ENCODE results near the gene GRIK1.

The GRIK1 gene

GRCh38 chr21:29509121-29509520 is 430.7 kb downstream of the GRIK1 start:
- DNase-seq, result no peak

GRCh38 chr21:29508301-29508700 is 431.5 kb downstream of the GRIK1 start:
- DNase-seq, result no peak

GRCh38 chr21:29506947-29507346 is 432.8 kb downstream of the GRIK1 start:
- no peak for DNase-seq

GRCh38 chr21:29506214-29506613 is 433.6 kb downstream of the GRIK1 start:
- no peak for DNase-seq

GRCh38 chr21:29504751-29505321 is 435.0 kb downstream of the GRIK1 start:
- DNase-seq, result no peak

- no peak for DNase-seq
Observed at GRCh38 chr21:29501451-29501850, 438.3 kb downstream of the GRIK1 start.

- DNase-seq, result no peak
Observed at GRCh38 chr21:29499734-29500343, 440.0 kb downstream of the GRIK1 start.

- no peak for DNase-seq
Observed at GRCh38 chr21:29499229-29499628, 440.6 kb downstream of the GRIK1 start.

- no peak for DNase-seq
Observed at GRCh38 chr21:29496337-29496736, 443.5 kb downstream of the GRIK1 start.

GRCh38 chr21:29490016-29490415 is 449.8 kb downstream of the GRIK1 start:
- DNase-seq, result no peak

GRCh38 chr21:29487154-29487553 is 452.6 kb downstream of the GRIK1 start:
- no peak for DNase-seq
